SK-N-SH treated with all-trans-retinoic acid at 6 μM for 48 hours (cell line): ENCODE measurements around the gene N4BP2.

ENCODE experiments used
- ARNTL ChIP-seq: fragments of 450-650 bp; formaldehyde crosslinking; IDR thresholded peaks from 2 replicates; pipeline ENCODE4 v1.5.0; 2020; ENCODE audit warnings: low read depth, mild to moderate bottlenecking, moderate library complexity, borderline replicate concordance
- CREB5 ChIP-seq: fragments of 250-450 bp; sonication (Bioruptor Pico); IDR thresholded peaks from 2 replicates; pipeline ENCODE4 v1.5.1; 2020; ENCODE audit warnings: low read depth, mild to moderate bottlenecking, moderate library complexity
- ESRRG ChIP-seq: fragments of 250-450 bp; sonication (Bioruptor Pico); IDR thresholded peaks from 2 replicates; pipeline ENCODE4 v1.6.1; 2021; ENCODE audit warnings: mild to moderate bottlenecking
- GLIS3 ChIP-seq: fragments of 250-450 bp; sonication (Bioruptor Pico); IDR thresholded peaks from 2 replicates; pipeline ENCODE4 v1.5.0; 2020; ENCODE audit warnings: mild to moderate bottlenecking, moderate library complexity
- OSR1 ChIP-seq: fragments of 250-450 bp; sonication (Bioruptor Pico); IDR thresholded peaks from 2 replicates; pipeline ENCODE4 v1.8.0; 2022; ENCODE audit warnings: moderate library complexity, mild to moderate bottlenecking, inconsistent platforms
- PPARA ChIP-seq: fragments of 250-450 bp; sonication (Bioruptor Pico); IDR thresholded peaks from 2 replicates; pipeline ENCODE4 v1.5.0; 2020; ENCODE audit warnings: mild to moderate bottlenecking, borderline replicate concordance
- TCF4 ChIP-seq: fragments of 250-450 bp; sonication (Bioruptor Pico); IDR thresholded peaks from 2 replicates; pipeline ENCODE4 v1.8.0; 2021; ENCODE audit warnings: mild to moderate bottlenecking, moderate library complexity, borderline replicate concordance
- TOX ChIP-seq: fragments of 250-450 bp; sonication (Bioruptor Pico); IDR thresholded peaks from 2 replicates; pipeline ENCODE4 v1.8.0; 2021; ENCODE audit warnings: mild to moderate bottlenecking, moderate library complexity, borderline replicate concordance
- TSHZ2 ChIP-seq: fragments of 250-450 bp; sonication (Bioruptor Pico); IDR thresholded peaks from 2 replicates; pipeline ENCODE4 v1.5.0; 2020; ENCODE audit warnings: mild to moderate bottlenecking, moderate library complexity
- ZFP30 ChIP-seq: fragments of 450-650 bp; formaldehyde crosslinking; IDR thresholded peaks from 2 replicates; pipeline ENCODE4 v1.5.0; 2022; ENCODE audit warnings: mild to moderate bottlenecking, moderate library complexity
- ZNF565 ChIP-seq: fragments of 450-650 bp; formaldehyde crosslinking; conservative IDR thresholded peaks from 2 replicates; pipeline ENCODE4 v1.5.0; 2020; ENCODE audit warnings: low read depth, mild to moderate bottlenecking, moderate library complexity
- TF ChIP-seq, protein P1 (sequence below): fragments of 250-450 bp; sonication (Bioruptor Pico); IDR thresholded peaks from 2 replicates; pipeline ENCODE4 v1.8.0; 2020; ENCODE audit warnings: mild to moderate bottlenecking, moderate library complexity, borderline replicate concordance

DNA sequence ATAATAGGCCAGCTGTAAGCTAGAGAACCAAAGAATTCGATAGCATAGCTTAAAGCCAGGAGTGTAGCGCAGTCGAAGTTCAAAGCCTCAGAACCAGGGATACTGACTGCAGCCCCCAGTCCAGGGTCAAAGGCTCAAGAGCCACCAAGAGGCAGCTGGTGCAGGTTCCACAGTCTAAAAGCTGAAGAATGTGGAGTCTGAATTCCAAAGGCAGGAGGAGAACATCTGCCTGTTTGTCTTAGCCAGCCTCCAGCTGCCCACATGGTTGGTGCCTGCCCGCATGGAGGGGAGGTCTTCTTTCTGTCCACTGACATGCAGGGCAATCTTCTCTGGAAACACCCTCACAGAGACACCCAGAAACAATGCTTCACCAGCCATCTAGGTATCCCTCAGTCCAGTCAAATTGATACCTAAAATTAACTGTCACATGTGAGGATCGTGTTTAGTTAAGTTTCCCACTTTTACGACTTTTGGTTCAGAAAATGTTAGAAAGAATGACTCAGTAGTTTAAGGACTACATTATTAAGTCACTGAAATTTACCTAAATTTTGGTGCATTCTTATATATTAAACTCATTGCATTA, 87.4 kb downstream of the N4BP2 start:
- TF ChIP-seq TOX (CRISPR knock-in tag) (no peak), ESRRG (CRISPR knock-in tag) (no peak), ZNF565 (no peak), CREB5 (CRISPR knock-in tag) (no peak), PPARA (CRISPR knock-in tag) (no peak), TCF4 (no peak), GLIS3 (CRISPR knock-in tag) (no peak), OSR1 (no peak), ARNTL (CRISPR knock-in tag) (no peak), TSHZ2 (CRISPR knock-in tag) (no peak), ZFP30 (CRISPR knock-in tag) (no peak)
- TF ChIP-seq, protein P1, sequence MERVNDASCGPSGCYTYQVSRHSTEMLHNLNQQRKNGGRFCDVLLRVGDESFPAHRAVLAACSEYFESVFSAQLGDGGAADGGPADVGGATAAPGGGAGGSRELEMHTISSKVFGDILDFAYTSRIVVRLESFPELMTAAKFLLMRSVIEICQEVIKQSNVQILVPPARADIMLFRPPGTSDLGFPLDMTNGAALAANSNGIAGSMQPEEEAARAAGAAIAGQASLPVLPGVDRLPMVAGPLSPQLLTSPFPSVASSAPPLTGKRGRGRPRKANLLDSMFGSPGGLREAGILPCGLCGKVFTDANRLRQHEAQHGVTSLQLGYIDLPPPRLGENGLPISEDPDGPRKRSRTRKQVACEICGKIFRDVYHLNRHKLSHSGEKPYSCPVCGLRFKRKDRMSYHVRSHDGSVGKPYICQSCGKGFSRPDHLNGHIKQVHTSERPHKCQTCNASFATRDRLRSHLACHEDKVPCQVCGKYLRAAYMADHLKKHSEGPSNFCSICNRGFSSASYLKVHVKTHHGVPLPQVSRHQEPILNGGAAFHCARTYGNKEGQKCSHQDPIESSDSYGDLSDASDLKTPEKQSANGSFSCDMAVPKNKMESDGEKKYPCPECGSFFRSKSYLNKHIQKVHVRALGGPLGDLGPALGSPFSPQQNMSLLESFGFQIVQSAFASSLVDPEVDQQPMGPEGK (CRISPR knock-in tag) = no peak
